Keratinocyte (primary cell): ENCODE results near the gene LIM2.

ENCODE experiments used
- EZH2 ChIP-seq: IDR thresholded peaks from one replicate; pipeline ENCODE4 v1.6.1; 2012; ENCODE audit warnings: inconsistent platforms, mild to moderate bottlenecking, low read length, moderate library complexity
- TF ChIP-seq, protein P1 (sequence below), 3 experiments: IDR thresholded peaks in 1 of 3; conservative IDR thresholded peaks in 1 of 3; optimal IDR thresholded peaks in 1 of 3; 2 replicates in 2 of 3; 3 replicates in 1 of 3; pipeline versions ENCODE3 to v1.5.1; 2011; ENCODE audit warnings: low read length in 3 of 3, mild to moderate bottlenecking in 3 of 3, moderate library complexity in 2 of 3, control low read depth in 1 of 3, inconsistent platforms in 1 of 3; ENCODE audit not compliant: insufficient read depth in 2 of 3; ENCODE audit errors: extremely low read depth in 1 of 3

DNA sequence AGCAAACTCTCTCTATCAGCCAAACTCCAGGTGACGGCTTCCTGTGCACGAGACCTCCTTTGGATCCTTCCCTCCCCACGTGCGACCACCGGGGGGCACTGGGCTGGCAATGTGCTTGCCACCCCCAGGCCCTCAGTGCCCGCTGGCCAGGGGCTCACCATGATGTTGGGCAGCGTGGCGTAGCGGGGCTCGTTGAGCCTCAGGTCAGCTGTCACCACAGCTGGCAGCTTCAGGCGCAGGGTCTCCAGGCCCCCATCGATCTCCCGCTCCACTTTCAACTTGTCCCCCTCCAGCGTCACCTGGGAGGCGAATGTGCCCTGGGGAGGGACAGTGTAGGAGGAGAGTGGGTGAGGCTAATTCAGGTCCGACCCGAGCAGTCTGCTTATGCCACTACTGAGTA is 41.0 kb downstream of the LIM2 start:
- TF ChIP-seq, protein P1, sequence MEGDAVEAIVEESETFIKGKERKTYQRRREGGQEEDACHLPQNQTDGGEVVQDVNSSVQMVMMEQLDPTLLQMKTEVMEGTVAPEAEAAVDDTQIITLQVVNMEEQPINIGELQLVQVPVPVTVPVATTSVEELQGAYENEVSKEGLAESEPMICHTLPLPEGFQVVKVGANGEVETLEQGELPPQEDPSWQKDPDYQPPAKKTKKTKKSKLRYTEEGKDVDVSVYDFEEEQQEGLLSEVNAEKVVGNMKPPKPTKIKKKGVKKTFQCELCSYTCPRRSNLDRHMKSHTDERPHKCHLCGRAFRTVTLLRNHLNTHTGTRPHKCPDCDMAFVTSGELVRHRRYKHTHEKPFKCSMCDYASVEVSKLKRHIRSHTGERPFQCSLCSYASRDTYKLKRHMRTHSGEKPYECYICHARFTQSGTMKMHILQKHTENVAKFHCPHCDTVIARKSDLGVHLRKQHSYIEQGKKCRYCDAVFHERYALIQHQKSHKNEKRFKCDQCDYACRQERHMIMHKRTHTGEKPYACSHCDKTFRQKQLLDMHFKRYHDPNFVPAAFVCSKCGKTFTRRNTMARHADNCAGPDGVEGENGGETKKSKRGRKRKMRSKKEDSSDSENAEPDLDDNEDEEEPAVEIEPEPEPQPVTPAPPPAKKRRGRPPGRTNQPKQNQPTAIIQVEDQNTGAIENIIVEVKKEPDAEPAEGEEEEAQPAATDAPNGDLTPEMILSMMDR (optimal IDR thresholded peaks at IDR 0.05 in 1 of 3, IDR thresholded peaks at IDR 0.05 in 1 of 3, conservative IDR thresholded peaks at IDR 0.05 in 1 of 3; ENCODE audit: extremely low read depth in 1 of 3, insufficient read depth in 2 of 3, low read length in 3 of 3) = peak in 1 of 3 experiments; percentile 15
- no peak for TF ChIP-seq EZH2
